H1 (cell line): ENCODE measurements around the gene ERVW-1. TPM values are rescaled to one million over a fixed set of nuclear protein-coding genes. Genes with fewer than 3 reads are reported as not detected.
"Not testable (repeated sequence)": the region's sequence is repeated elsewhere in the genome, so short reads cannot be mapped to it uniquely, and the experiment has no call there.

Experiments
- CTCF ChIA-PET: fragments of 300-600 bp; sonication (Branson Sonifier 250); formaldehyde crosslinking; loops from one replicate; lab custom pipeline; 2021; ENCODE audit not compliant: partially characterized antibody; lab: Charles Lee
- POLR2A ChIA-PET: fragments of 300-600 bp; sonication (Branson Sonifier 250); formaldehyde crosslinking; loops from one replicate; lab custom pipeline; 2021; ENCODE audit warnings: inconsistent platforms; ENCODE audit not compliant: partially characterized antibody; lab: Charles Lee
- DNase-seq, 2 experiments: peaks; one replicate each; pipeline versions ENCODE4 v3.0.0 to v3.0.0-alpha.2; 2010 to 2022; ENCODE audit warnings: low spot score in 2 of 2, low read depth in 1 of 2, mixed read lengths in 1 of 2
- FAIRE-seq: peaks from 2 replicates; lab custom pipeline; 2011; peaks lifted over from hg19 to GRCh38; lab: Jason Lieb, UNC
- H2AFZ ChIP-seq: 2 replicates; pipeline ENCODE4 v1.8.1; 2012; ENCODE audit warnings: low read length, inconsistent platforms
- H2AK5ac ChIP-seq: 2 replicates; pipeline ENCODE4 v1.6.1; 2013; ENCODE audit warnings: low read depth, low read length
- H2BK120ac ChIP-seq: replicated peaks from 2 replicates; pipeline ENCODE3; 2013; ENCODE audit warnings: low read depth, low read length, inconsistent platforms
- H2BK12ac ChIP-seq: 2 replicates; pipeline ENCODE4 v1.6.1; 2013; ENCODE audit warnings: low read depth, low read length
- H2BK15ac ChIP-seq: 2 replicates; pipeline ENCODE4 v1.6.1; 2013; ENCODE audit warnings: low read length
- H2BK20ac ChIP-seq: 2 replicates; pipeline ENCODE4 v1.6.1; 2013; ENCODE audit warnings: low read length
- H2BK5ac ChIP-seq: 2 replicates; pipeline ENCODE4 v1.6.1; 2013; ENCODE audit warnings: low read depth, low read length
- H3K14ac ChIP-seq: 2 replicates; pipeline ENCODE4 v1.6.1; 2013; ENCODE audit warnings: inconsistent platforms; ENCODE audit not compliant: insufficient read length
- H3K18ac ChIP-seq: 2 replicates; pipeline ENCODE4 v1.6.1; 2013; ENCODE audit warnings: low read length; ENCODE audit errors: extremely low read depth
- H3K23ac ChIP-seq: 2 replicates; pipeline ENCODE4 v1.6.1; 2013; ENCODE audit warnings: inconsistent platforms; ENCODE audit not compliant: insufficient read length
- H3K23me2 ChIP-seq: 2 replicates; pipeline ENCODE4 v1.6.1; 2013; ENCODE audit warnings: low read depth, low read length
- H3K27ac ChIP-seq: 2 replicates; pipeline ENCODE4 v1.6.1; 2011; ENCODE audit warnings: low read depth, low read length, inconsistent platforms
- H3K27me3 ChIP-seq, 4 experiments: replicated peaks in 1 of 4; 1 replicate in 1 of 4; 2 replicates in 3 of 4; pipeline versions ENCODE4 v1.6.1 to v1.8.1; 2011 to 2013; ENCODE audit warnings: low read length in 3 of 4, mild to moderate bottlenecking in 3 of 4, inconsistent platforms in 2 of 4, mixed read lengths in 2 of 4, moderate library complexity in 1 of 4; ENCODE audit not compliant: control insufficient read depth in 3 of 4, insufficient read depth in 3 of 4; ENCODE audit errors: extremely low read depth in 1 of 4
- H3K36me3 ChIP-seq, 4 experiments: 2 replicates each; pipeline versions ENCODE4 v1.6.1 to v1.8.1; 2011 to 2013; ENCODE audit warnings: mild to moderate bottlenecking in 4 of 4, low read length in 3 of 4, moderate library complexity in 2 of 4, control low read depth in 1 of 4, inconsistent platforms in 1 of 4; ENCODE audit not compliant: insufficient read depth in 4 of 4, control insufficient read depth in 2 of 4
- H3K4ac ChIP-seq: replicated peaks from 2 replicates; pipeline ENCODE3; 2013; ENCODE audit warnings: low read length, low read depth, mixed read lengths, inconsistent platforms; ENCODE audit not compliant: insufficient read length
- H3K4me1 ChIP-seq, 4 experiments: replicated peaks in 1 of 4; 1 replicate in 1 of 4; 2 replicates in 3 of 4; pipeline versions ENCODE4 v1.6.1 to v1.8.1; 2011 to 2013; ENCODE audit warnings: low read length in 3 of 4, inconsistent platforms in 2 of 4, mixed read lengths in 1 of 4; ENCODE audit not compliant: insufficient read depth in 4 of 4, control insufficient read depth in 3 of 4
- H3K4me2 ChIP-seq, 2 experiments: 2 replicates each; pipeline versions ENCODE4 v1.6.1 to v1.8.1; 2011 to 2013; ENCODE audit warnings: low read depth in 2 of 2, low read length in 2 of 2, control low read depth in 1 of 2, inconsistent platforms in 1 of 2, mild to moderate bottlenecking in 1 of 2; ENCODE audit not compliant: insufficient read depth in 1 of 2
- H3K4me3 ChIP-seq, 4 experiments: fragments of 200-600, 300-600 bp in 1 of 4; sonication (generic), shearing (Covaris generic), sonication (Bioruptor Twin) in 1 of 4; 2 replicates each; pipeline versions ENCODE4 v1.5.1 to v1.8.1; 2011 to 2016; ENCODE audit warnings: low read length in 4 of 4, low read depth in 3 of 4, control low read depth in 2 of 4, inconsistent platforms in 2 of 4, mild to moderate bottlenecking in 2 of 4, mixed read lengths in 1 of 4, moderate library complexity in 1 of 4; ENCODE audit not compliant: insufficient read depth in 2 of 4; ENCODE audit errors: extremely low read depth in 1 of 4
- H3K56ac ChIP-seq: replicated peaks from 2 replicates; pipeline ENCODE3; 2013; ENCODE audit warnings: low read depth, mild to moderate bottlenecking, mixed read lengths, low read length, inconsistent platforms; ENCODE audit not compliant: insufficient read length
- H3K79me1 ChIP-seq: 2 replicates; pipeline ENCODE4 v1.6.1; 2013; ENCODE audit warnings: low read depth, low read length, control low read depth
- H3K79me2 ChIP-seq, 2 experiments: 2 replicates each; pipeline versions ENCODE4 v1.6.1 to v1.8.1; 2012 to 2013; ENCODE audit warnings: low read length in 2 of 2, mild to moderate bottlenecking in 2 of 2, inconsistent platforms in 1 of 2; ENCODE audit not compliant: insufficient read depth in 2 of 2, control insufficient read depth in 1 of 2
- H3K9ac ChIP-seq, 4 experiments: replicated peaks in 1 of 4; 1 replicate in 1 of 4; 2 replicates in 3 of 4; pipeline versions ENCODE4 v1.6.1 to v1.8.1; 2011 to 2013; ENCODE audit warnings: low read depth in 3 of 4, low read length in 3 of 4, control low read depth in 2 of 4, mild to moderate bottlenecking in 2 of 4, moderate library complexity in 2 of 4, inconsistent platforms in 1 of 4; ENCODE audit errors: extremely low read depth in 1 of 4
- H3K9me3 ChIP-seq, 2 experiments: 2 replicates each; pipeline versions ENCODE4 v1.6.1 to v1.8.1; 2012 to 2013; ENCODE audit warnings: mild to moderate bottlenecking in 2 of 2, moderate library complexity in 2 of 2, control low read depth in 1 of 2, inconsistent platforms in 1 of 2, low read depth in 1 of 2, low read length in 1 of 2, mixed read lengths in 1 of 2; ENCODE audit not compliant: insufficient read depth in 2 of 2
- H4K20me1 ChIP-seq, 2 experiments: replicated peaks in 1 of 2; 2 replicates each; pipeline versions ENCODE3 to v1.8.1; 2011 to 2013; ENCODE audit warnings: inconsistent platforms in 2 of 2, low read length in 2 of 2, mild to moderate bottlenecking in 1 of 2; ENCODE audit not compliant: insufficient read depth in 2 of 2, control insufficient read depth in 1 of 2
- H4K5ac ChIP-seq: 2 replicates; pipeline ENCODE4 v1.6.1; 2013; ENCODE audit warnings: low read length, low read depth, mixed read lengths, inconsistent platforms; ENCODE audit not compliant: insufficient read length
- H4K8ac ChIP-seq: 2 replicates; pipeline ENCODE4 v1.8.0; 2013; ENCODE audit warnings: mild to moderate bottlenecking, moderate library complexity, low read length, inconsistent platforms; ENCODE audit not compliant: insufficient read depth; ENCODE audit errors: extremely low read depth
- H4K91ac ChIP-seq: replicated peaks from 2 replicates; pipeline ENCODE3; 2013; ENCODE audit warnings: low read length, mixed read lengths, inconsistent platforms; ENCODE audit not compliant: insufficient read length
- WGBS, 2 experiments: shearing (Covaris generic) in 1 of 2; methylation state at CpG; one replicate each; pipeline versions ENCODE4 v1.1.6 to v1.1.7; 2013 to 2015; ENCODE audit warnings: low lambda C conversion rate in 2 of 2, mixed read lengths in 2 of 2, inconsistent platforms in 1 of 2, low coverage in 1 of 2, missing lambda C conversion rate in 1 of 2; ENCODE audit not compliant: insufficient replicate concordance in 2 of 2, insufficient coverage in 1 of 2, insufficient read length in 1 of 2; ENCODE audit errors: extremely low coverage in 1 of 2, missing lambda C conversion rate in 1 of 2; 5-methylcytosine and 5-hydroxymethylcytosine counted together
- polyA plus RNA-seq, 7 experiments: library from polyadenylated mRNA; depleted of rRNA in 3 of 7; stranded (reverse) in 5 of 7; unstranded in 2 of 7; fragments of >200 nt in 5 of 7; fragments of 200-250 nt in 2 of 7; gene quantifications; 1 replicate in 5 of 7; 2 replicates in 1 of 7; 4 replicates in 1 of 7; pipeline versions ENCODE4 v1.2.1 to v1.2.3, GENCODE V29; 2011 to 2013; ENCODE audit warnings: missing spikeins in 2 of 7, mixed read lengths in 2 of 7
- total RNA-seq: library from RNA; stranded (reverse); fragmentation: NEBNext Ultra II Directional; extraction: Animal tissue kit (Norgen Biotek cat#: 25700); gene quantifications from 2 replicates; pipeline ENCODE4 v1.2.1, GENCODE V29; 2021

Gene ERVW-1
- total and polyA plus RNA-seq, 2 of the 8 experiments (the other 6 are each of a cell fraction or from before 2014, with no cell fraction given), result 0.08 TPM; not detected in 1

- H3K27me3 ChIP-seq, H3K9ac ChIP-seq, H2BK12ac ChIP-seq, POLR2A ChIA-PET, H3K23me2 ChIP-seq, H3K9me3 ChIP-seq, H3K79me2 ChIP-seq, CTCF ChIA-PET, H4K5ac ChIP-seq, H3K14ac ChIP-seq, H3K4me2 ChIP-seq, H2BK5ac ChIP-seq, H4K8ac ChIP-seq, H2BK20ac ChIP-seq, H3K4me1 ChIP-seq, FAIRE-seq, H2AFZ ChIP-seq, DNase-seq, H4K20me1 ChIP-seq, H2AK5ac ChIP-seq, H3K56ac ChIP-seq, H2BK15ac ChIP-seq, H4K91ac ChIP-seq, H3K27ac ChIP-seq, H3K23ac ChIP-seq, H3K18ac ChIP-seq, H3K4me3 ChIP-seq, H3K4ac ChIP-seq, H3K79me1 ChIP-seq, H2BK120ac ChIP-seq: not testable (repeated sequence)
- WGBS, 2 experiments, result 88% methylated on average over 6 of the region's 6 CpGs; no CpG with 5 or more reads in 1 of the 2 experiments
- H3K36me3 ChIP-seq, result peaks cover 0 to 27% (median 7%) of the 10 kb centered on the region in 4 experiments; a peak in 5 of 8 replicates
Measured at GRCh38 chr7:92484226-92484625, 6.5 kb upstream of the ERVW-1 start.

GRCh38 chr7:92483624-92484023, 5.9 kb upstream of the ERVW-1 start:
- POLR2A ChIA-PET, H3K27me3 ChIP-seq, H3K4me3 ChIP-seq, H2BK15ac ChIP-seq, H3K79me1 ChIP-seq, H4K8ac ChIP-seq, H2BK12ac ChIP-seq, DNase-seq, H3K27ac ChIP-seq, H4K91ac ChIP-seq, H4K5ac ChIP-seq, FAIRE-seq, H3K23me2 ChIP-seq, H3K79me2 ChIP-seq, CTCF ChIA-PET, H2BK20ac ChIP-seq, H3K9ac ChIP-seq, H3K4ac ChIP-seq, H3K14ac ChIP-seq, H2BK120ac ChIP-seq, H3K18ac ChIP-seq, H2AK5ac ChIP-seq, H3K23ac ChIP-seq, H2AFZ ChIP-seq, H3K9me3 ChIP-seq, H3K56ac ChIP-seq, H3K4me1 ChIP-seq, H2BK5ac ChIP-seq, H3K4me2 ChIP-seq, H4K20me1 ChIP-seq: not testable (repeated sequence)
- peaks cover 0 to 25% (median 6%) of the 10 kb centered on the region in 4 experiments; a peak in 4 of 8 replicates for H3K36me3 ChIP-seq
- WGBS, 2 experiments, result 84% methylated on average over 6 of the region's 6 CpGs; no CpG with 5 or more reads in 1 of the 2 experiments
